Progenitor cell of endocrine pancreas (in vitro differentiated cells): ENCODE data around the gene ACBD6. TPM values are rescaled to one million over a fixed set of nuclear protein-coding genes. Genes with fewer than 3 reads are reported as not detected.

Experiments used
- DNase-seq: peaks from one replicate; pipeline ENCODE4 v3.0.0; 2021; ENCODE audit warnings: low spot score; ENCODE audit not compliant: unreplicated experiment
- H3K27ac Mint-ChIP-seq: 2 replicates; pipeline ENCODE4 v1.8.0; 2021; ENCODE audit warnings: mild to moderate bottlenecking, moderate library complexity, mixed read lengths
- H3K27me3 Mint-ChIP-seq: 2 replicates; pipeline ENCODE4 v1.8.0; 2021; ENCODE audit warnings: mixed read lengths
- H3K36me3 Mint-ChIP-seq: 2 replicates; pipeline ENCODE4 v1.8.0; 2022; ENCODE audit warnings: mixed read lengths; ENCODE audit not compliant: insufficient read depth
- H3K4me1 Mint-ChIP-seq: 2 replicates; pipeline ENCODE4 v1.8.0; 2021; ENCODE audit warnings: low read depth, mixed read lengths
- H3K4me3 Mint-ChIP-seq: 2 replicates; pipeline ENCODE4 v1.8.0; 2021; ENCODE audit warnings: low read depth, mild to moderate bottlenecking, moderate library complexity, mixed read lengths
- H3K9me3 Mint-ChIP-seq: 2 replicates; pipeline ENCODE4 v1.8.0; 2021; ENCODE audit warnings: low read depth, mixed read lengths
- total RNA-seq: library from RNA; stranded (reverse); gene quantifications from 2 replicates; pipeline ENCODE4 v1.2.1, GENCODE V29; 2021
- TF ChIP-seq, protein P1 (sequence below): fragments of 200-600 bp; sonication (generic); IDR thresholded peaks from one replicate; pipeline ENCODE4 v1.5.0; 2021; ENCODE audit warnings: antibody characterized with exemption, mild to moderate bottlenecking; ENCODE audit not compliant: unreplicated experiment

ACBD6 gene
- total RNA-seq, 1 donor from 2014 or later: 54.2 TPM

DNA sequence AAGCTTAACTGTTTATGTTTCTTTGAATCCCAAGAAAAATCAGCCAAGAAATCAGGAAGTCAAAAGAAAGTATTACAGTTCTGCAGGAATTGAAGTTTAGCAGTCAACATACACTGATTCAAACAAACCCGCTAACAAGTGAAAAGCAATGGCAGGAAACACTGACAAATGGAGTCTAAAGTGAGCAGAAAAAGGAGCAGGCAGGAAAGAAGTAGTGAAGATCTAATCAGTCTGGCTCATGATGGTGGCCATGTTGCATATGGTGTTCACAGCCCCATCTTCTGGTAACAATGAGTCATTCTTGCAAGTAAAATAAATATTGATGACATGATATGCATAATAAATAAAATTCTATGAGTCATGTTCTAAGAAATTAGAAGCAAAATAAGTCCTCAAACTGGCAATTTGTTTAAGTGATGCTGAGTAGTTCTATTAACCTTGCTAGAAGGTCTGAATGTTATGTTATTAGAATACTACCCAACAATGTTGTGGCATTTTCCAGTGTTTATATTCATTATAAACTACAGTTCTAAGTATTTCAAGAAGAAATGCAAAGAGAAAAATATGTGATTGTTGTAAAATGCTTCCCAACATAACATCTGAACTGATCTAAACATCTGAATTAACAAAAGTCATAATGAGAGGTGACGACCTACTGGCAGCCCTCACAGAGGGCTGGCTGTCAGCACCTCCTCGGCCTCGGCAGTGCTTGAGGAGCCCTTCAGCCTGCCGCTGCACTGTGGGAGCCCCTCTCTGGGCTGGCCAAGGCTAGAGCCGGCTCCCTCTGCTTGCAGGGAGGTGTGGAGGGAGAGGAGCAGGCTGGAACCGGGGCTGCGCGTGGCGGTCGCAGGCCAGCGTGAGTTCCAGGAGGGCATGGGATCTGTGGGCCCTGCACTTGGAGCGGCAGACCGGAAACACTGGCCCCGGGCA is 5.7 kb upstream of the ACBD6 start:
- Mint-ChIP-seq H3K4me3 (no peak overlapping the region), H3K4me1 (peaks cover 3% of the 10 kb centered on the region), H3K27ac (no peak overlapping the region), H3K36me3 (peaks cover 2% of the 10 kb centered on the region), H3K27me3 (peaks cover 16% of the 10 kb centered on the region), H3K9me3 (peaks cover 15% of the 10 kb centered on the region)
- DNase-seq: no peak
- TF ChIP-seq, protein P1, sequence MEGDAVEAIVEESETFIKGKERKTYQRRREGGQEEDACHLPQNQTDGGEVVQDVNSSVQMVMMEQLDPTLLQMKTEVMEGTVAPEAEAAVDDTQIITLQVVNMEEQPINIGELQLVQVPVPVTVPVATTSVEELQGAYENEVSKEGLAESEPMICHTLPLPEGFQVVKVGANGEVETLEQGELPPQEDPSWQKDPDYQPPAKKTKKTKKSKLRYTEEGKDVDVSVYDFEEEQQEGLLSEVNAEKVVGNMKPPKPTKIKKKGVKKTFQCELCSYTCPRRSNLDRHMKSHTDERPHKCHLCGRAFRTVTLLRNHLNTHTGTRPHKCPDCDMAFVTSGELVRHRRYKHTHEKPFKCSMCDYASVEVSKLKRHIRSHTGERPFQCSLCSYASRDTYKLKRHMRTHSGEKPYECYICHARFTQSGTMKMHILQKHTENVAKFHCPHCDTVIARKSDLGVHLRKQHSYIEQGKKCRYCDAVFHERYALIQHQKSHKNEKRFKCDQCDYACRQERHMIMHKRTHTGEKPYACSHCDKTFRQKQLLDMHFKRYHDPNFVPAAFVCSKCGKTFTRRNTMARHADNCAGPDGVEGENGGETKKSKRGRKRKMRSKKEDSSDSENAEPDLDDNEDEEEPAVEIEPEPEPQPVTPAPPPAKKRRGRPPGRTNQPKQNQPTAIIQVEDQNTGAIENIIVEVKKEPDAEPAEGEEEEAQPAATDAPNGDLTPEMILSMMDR: no peak

DNA sequence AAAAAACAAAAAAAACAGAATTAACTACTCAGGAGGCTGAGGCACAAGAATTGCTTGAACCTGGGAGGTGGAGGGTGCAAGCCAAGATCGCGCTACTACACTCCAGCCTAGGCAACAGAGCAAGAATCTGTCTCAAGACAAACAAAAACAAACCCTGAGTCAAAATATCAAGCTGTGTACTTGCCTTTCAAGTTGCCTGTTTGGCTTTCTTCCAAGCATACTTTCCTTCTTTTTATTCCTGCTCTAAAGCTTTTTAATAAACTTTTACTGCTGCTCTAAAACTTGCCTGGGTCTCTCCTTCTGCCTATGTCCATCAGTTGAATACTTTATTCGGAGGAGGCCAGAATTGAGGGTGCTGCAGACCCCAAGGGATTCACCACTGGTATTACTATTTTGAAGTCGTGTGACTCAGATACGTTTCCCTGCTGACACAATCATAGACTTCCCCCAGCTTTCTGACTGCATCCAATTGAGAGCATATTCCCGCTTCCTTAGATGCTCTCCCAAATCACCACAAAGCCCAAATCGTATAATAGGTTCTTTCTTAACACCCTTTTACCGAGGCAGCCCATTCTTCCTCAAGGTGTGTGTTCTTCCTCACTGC is 3.5 kb upstream of the ACBD6 start:
- TF ChIP-seq, protein P1: no peak
- H3K9me3 Mint-ChIP-seq: peaks cover 12% of the 10 kb centered on the region
- H3K36me3 Mint-ChIP-seq: peaks cover 2% of the 10 kb centered on the region
- H3K4me3 Mint-ChIP-seq: no peak overlapping the region
- no peak for DNase-seq
- peaks cover 14% of the 10 kb centered on the region for H3K4me1 Mint-ChIP-seq
- no peak overlapping the region for H3K27ac Mint-ChIP-seq
- peaks cover 17% of the 10 kb centered on the region for H3K27me3 Mint-ChIP-seq

DNA sequence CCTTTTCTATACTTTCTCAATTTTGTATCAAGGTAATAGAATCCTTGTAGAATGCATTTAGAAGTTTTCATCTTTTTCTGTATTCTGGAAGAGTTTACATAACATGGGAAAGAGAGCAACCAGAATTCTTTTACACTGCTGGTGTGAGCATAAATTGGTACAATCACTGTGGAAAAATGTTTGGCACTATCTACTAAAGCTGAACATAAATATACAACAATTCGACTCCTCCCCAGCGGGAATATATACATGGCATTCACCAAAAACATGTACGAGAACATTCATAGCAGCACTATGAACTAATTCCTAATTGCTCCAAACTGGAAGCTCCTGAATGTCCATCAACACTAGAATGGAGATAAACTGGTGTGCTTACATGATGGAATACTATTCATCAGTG is 1.8 kb upstream of the ACBD6 start:
- Mint-ChIP-seq H3K36me3 (peaks cover 2% of the 10 kb centered on the region), H3K27me3 (peaks cover 17% of the 10 kb centered on the region), H3K9me3 (peaks cover 7% of the 10 kb centered on the region), H3K4me3 (no peak overlapping the region), H3K27ac (no peak overlapping the region), H3K4me1 (peaks cover 17% of the 10 kb centered on the region)
- TF ChIP-seq, protein P1: no peak
- no peak for DNase-seq

DNA sequence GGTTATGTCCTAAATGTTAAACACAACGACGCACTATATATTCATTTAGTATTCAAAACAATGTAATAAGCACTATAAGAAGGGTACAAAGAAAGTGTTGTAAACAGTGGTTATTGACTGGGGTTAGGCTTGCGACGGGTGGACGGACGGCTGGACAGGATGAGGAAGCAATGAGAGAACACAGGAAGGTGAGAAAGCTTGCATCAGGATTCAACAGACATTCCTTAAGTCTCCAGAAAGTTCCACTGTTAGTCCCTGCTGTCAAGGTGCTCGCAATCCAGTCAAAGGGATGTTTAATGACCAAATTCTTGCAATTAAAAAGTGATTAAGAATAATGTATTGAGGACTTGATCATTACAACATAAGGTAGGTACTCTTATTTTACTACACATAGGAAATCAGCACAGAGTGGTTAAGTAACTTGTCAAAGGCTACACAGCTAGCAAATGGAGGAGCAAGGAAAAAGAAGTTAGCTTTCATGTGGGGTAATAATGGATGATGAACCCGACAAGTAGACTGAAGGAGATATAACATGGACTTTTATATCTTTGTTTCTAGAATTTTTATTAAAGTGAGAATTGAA is 994 bp upstream of the ACBD6 start:
- H3K4me1 Mint-ChIP-seq: peaks cover 20% of the 10 kb centered on the region
- peaks cover 4% of the 10 kb centered on the region for H3K9me3 Mint-ChIP-seq
- H3K27ac Mint-ChIP-seq: no peak overlapping the region
- no peak for DNase-seq
- peak overlapping the region; percentile 87 for H3K4me3 Mint-ChIP-seq
- peaks cover 3% of the 10 kb centered on the region for H3K36me3 Mint-ChIP-seq
- TF ChIP-seq, protein P1: no peak
- H3K27me3 Mint-ChIP-seq: peaks cover 17% of the 10 kb centered on the region

DNA sequence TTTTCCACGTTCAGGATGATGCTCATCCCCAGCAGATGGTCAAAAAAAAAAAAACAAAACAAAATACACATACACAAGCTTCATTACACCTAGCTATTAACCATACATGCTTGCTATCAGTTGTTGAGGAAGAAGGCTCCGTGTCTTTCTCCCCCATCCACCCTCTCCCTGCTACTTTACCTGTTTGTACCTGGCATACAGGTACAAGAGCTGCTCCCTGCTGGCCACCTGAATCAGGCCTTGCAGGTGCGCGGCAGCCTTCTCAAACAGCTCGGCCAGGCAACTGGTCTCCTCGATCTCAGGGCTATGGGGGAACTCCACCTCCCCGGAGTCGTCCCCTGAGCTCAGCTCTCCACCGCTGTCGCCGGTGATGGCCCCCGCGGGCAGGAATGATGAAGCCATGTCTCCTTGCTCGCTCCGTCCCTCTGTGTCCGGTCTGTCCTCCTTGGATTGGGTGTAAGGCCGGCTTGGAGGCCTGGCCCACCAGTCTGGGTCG is 464 bp downstream of the ACBD6 start:
- no peak for DNase-seq
- H3K36me3 Mint-ChIP-seq: peaks cover 1% of the 10 kb centered on the region

More for the DNA sequence above, 464 bp downstream of the ACBD6 start:
- peak overlapping the region; percentile 96 for H3K27ac Mint-ChIP-seq
- peak overlapping the region; percentile 87 for H3K4me3 Mint-ChIP-seq
- H3K4me1 Mint-ChIP-seq: peaks cover 20% of the 10 kb centered on the region
- H3K9me3 Mint-ChIP-seq: no peaks in the 10 kb centered on the region
- TF ChIP-seq, protein P1: peak; percentile 32
- H3K27me3 Mint-ChIP-seq: peaks cover 17% of the 10 kb centered on the region
